Activated effector memory CD4-positive, alpha-beta T cell treated with Interleukin-2 at 50 U/mL for 16 hours (primary cell): ENCODE measurements around the gene CUX1.
"Not testable (repeated sequence)": the region's sequence is repeated elsewhere in the genome, so short reads cannot be mapped to it uniquely, and the experiment has no call there.

Experiments used
- DNase-seq: peaks from one replicate; pipeline ENCODE4 v3.0.0-alpha.2; 2020

Gene CUX1

DNA sequence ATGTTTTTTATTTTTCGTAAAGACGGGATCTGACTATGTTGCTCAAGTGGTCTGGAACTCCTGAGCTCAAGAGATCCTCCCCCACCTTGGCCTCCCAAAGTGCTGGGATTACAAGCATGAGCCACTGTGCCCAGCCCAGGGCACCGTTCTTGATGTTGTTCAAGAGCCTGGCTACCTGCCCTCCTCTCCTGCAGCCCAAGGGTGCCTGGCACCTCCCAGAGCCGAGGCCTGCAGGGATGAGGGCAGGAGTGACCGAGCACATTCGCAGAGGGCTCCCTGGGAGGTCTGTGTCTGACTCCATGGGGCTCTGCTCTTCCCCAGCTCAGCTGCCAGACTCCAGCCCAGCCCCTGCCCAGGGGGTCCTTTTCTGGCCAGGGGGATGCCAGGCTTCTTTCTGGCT is 484.6 kb downstream of the CUX1 start:
- DNase-seq: no peak

- no peak for DNase-seq
Observed at GRCh38 chr7:102303669-102304422, 486.4 kb downstream of the CUX1 start.

DNA sequence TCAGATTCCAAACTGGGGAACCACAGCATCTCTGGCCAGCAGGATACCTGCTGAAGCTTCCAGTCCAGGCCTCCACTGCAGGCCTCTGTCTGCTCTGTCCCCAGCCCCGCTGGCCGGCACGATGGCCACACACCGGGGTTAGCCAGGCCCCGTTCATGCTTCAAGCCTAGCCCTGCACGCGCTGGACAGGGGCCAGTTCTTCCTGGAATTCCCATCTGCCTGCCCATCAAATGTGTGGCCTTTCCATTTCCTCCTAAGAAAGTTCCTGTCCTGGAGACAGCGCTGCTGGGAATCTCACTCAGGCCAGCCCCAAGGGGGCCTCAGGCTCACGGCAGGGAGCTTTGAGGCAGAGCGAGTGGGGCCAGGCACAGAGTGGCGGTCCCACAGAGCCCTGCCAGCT is 487.2 kb downstream of the CUX1 start:
- DNase-seq: no peak

DNA sequence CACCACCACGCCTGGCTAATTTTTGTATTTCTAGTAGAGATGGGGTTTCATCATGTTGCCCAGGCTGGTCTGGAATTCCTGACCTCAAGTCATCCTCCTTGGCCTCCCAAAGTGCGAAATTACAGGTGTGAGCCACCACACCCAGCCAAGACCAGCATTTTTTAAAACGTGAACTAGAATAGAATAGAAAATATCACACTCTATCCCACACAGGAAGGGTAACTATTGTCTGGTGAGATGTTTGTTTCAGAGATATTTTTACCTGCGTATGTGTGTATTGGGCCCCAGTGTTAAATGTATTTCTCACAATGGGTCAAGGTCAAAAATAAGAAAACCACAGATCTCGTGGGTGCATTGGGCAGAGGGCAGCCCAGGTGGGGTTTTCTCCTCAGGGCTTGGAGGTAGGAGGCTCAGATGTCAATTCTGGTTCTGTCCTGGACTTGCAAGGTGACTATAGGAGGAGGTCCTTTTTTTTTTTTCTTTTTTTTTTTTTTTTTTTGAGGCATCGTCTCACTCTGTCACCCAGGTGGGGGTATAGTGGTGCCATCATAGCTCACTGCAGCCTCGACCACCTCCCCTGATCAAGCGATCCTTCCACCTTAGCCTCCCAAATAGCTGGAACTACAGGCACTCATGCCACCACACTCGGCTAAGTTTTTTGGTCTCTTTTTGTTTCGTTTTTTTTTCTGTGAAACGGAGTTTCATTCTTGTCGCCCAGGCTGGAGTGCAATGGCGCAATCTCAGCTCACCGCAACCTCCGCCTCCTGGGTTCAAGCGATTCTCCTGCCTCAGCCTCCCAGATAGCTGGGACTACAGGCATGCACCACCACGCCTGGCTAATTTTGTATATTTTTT is 488.2 kb downstream of the CUX1 start:
- DNase-seq: no peak

DNA sequence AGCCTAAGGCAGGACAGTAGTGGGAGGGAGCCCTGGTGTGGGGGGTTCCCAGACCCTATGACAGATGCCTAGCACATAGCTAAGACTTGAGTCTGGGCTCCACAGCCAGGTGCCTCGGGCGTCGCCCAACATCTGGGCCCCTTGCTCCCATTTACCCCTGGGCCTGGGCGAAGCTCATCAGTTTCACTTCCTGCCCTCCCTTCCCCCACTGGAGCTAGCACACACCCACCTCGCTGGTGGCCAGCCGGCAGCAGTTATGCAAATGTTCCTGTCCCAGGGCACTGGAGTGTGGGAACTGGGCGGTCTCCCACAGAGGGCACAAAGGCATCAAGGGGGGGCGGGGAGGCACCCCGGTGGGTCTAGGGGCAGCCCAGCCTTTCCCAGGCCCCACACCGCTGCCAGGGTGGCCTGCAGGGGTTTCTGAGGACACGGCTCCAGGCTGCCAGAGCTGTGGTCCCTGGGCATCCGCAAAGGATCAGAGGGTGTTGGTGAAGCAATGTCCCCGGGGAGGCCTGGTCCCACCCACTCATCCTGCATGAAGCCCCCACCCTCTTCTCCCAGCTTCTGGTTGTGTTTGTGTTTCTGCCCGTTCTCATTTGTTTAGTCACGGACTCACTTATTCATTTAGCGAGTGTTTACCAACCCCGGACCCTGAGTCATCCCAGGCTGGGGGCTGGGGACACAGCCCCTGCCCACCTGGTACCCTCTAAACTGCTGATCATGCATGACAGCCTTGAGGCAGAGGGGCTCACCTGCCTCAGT is 489.7 kb downstream of the CUX1 start:
- no peak for DNase-seq

- no peak for DNase-seq
Observed at GRCh38 chr7:102310414-102310815, 493.0 kb downstream of the CUX1 start.

GRCh38 chr7:102312317-102312716 is 494.9 kb downstream of the CUX1 start:
- DNase-seq: no peak

GRCh38 chr7:102313997-102314780 is 496.8 kb downstream of the CUX1 start:
- DNase-seq: no peak

DNA sequence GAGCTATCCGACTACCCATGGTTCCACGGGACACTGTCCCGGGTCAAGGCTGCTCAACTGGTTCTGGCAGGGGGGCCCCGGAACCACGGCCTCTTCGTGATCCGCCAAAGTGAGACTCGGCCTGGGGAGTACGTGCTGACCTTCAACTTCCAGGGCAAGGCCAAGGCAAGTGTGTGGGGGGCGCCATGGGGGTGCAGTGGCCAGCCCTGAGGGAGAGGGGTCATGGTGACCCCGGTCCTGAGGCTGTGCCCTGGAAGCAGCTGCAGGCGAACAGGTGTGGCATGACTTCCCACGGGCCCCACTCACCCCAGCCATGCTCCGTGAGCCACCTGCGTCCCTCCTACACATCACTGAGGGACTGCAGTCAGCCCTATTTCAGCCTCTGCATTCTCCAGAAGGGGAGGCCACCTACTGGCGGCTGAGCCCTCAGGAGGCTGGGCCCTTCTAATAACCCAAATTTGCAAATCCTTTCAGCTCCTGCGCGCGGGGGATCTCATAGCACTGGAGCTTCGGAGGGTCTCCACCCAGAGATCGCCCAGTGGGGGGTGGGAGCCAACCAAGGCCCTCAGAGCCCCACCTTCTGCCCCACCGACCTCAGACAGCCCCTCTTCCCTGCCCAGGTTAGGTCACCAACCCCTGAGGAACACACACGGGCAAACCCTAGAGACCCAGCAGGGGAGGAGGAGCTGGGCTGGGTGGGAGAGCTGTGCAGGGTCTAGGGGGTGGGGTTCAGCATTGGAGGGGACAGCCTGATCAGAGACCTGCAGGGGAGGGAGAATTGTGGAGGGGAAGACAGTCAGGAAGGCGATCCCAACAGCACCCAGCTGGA is 500.0 kb downstream of the CUX1 start:
- no peak for DNase-seq

DNA sequence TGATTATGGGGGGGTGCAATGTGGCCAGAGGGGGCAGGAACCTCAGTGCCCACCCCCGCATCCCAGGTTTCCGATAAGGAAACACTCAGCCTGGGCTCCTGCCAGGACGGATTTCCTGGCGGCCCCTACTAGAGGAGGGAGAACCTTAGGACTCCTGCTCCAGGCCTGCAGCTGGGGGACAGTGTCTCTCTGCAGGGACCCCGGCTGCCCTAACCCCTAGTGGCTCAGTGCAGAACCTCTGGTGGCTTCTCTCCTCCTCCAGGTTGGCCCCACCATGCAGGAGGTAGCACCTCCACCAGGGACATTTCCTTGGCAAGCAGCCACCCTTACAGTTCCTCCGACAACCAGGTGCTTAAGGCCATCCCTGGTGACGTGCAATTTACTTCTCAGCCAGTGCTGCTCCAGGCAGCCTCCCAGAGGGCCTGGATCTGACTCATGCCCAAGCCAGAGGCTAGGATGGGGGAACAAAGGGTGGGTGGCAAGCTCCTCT is 501.1 kb downstream of the CUX1 start:
- no peak for DNase-seq

DNA sequence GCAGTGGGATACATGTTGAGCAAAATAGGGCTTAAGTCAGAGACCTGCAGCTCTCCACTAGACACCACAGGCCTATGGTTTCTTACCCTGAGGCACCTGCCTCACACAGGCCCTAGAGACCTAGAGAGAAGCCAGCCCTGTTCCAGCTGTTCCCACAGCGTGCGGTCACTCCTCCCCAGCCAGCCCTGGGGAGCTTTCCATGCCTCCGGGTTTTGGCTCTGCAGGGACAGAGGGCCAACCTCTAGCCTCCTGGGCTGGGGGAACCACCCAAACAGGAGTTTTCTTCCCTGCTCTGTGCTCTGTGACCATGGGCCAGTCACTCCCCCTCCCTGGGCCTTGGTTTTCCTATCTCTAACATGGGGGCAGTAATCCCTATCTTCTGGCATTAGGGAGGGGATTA is 502.2 kb downstream of the CUX1 start:
- no peak for DNase-seq

DNA sequence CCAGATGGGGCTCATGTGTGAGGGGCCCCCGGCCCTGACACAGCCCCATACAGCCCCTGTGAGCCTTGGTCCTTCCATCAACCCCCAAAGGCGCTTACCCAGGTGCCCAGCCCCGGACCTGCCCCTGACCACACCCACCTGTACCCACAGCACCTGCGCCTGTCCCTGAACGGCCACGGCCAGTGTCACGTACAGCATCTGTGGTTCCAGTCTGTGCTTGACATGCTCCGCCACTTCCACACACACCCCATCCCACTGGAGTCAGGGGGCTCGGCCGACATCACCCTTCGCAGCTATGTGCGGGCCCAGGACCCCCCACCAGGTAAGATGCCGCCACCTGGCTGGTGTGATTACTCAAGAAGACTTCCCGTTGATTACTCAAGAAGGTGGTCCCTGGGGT is 502.8 kb downstream of the CUX1 start:
- DNase-seq: no peak

- no peak for DNase-seq
Observed at GRCh38 chr7:102320601-102321350, 503.4 kb downstream of the CUX1 start.

GRCh38 chr7:102321351-102322201 is 504.1 kb downstream of the CUX1 start:
- no peak for DNase-seq

- no peak for DNase-seq
Observed at GRCh38 chr7:102322202-102322715, 504.8 kb downstream of the CUX1 start.

DNA sequence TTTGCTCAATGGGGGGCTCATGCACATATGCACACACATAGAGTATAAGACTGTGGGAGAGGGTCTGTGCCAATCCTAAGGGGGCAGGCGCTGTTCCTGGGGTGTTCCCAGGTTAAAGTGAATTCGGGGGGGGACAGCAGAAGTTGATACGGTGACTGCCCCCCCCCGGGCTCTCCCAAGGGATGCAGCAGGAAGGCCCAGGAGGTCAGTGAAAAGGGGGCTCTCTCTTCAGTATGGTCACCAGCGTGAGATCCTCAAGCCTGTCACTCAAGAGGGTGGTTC is 506.4 kb downstream of the CUX1 start:
- DNase-seq: no peak

DNA sequence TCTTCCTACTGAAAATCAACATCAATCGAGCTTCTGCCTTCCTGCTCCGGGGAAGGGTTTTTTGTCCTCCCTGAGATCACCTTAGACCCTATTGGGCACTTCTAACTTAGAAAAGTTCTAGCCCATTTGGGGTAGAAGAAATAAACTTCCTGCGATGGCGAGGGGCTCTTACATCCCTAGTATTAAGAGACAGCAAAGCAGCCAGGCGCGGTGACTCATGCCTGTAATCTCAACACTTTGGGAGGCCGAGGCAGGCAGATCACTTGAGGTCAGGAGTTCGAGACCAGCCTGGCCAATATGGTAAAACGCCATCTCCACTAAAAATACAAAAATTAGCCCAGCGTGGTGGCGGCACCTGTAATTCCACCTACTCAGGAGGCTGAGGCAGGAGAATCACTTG is 507.7 kb downstream of the CUX1 start:
- not testable (repeated sequence) for DNase-seq

GRCh38 chr7:102326157-102326889 is 508.9 kb downstream of the CUX1 start:
- DNase-seq: no peak

- DNase-seq: not testable (repeated sequence)
Observed at GRCh38 chr7:102327183-102327582, 509.8 kb downstream of the CUX1 start.
